ENCODE measurements around the gene MAP2K3.

MAP2K3 gene

GRCh38 chr17:21284319-21285163, at the start of gene MAP2K3:
TSS of gene MAP2K3 (plus strand) at chr17:21284711. CDS start at chr17:21284921, 210 bp downstream.
- DNase-seq: peak; percentile 99

- no peak for DNase-seq
Measured at GRCh38 chr17:21235921-21236320, 48.6 kb upstream of the MAP2K3 start.

GRCh38 chr17:21239680-21240368, 44.7 kb upstream of the MAP2K3 start:
- peak; percentile 41 for DNase-seq

- no peak for DNase-seq
Measured at GRCh38 chr17:21240369-21241055, 44.0 kb upstream of the MAP2K3 start.

- DNase-seq: no peak
Measured at GRCh38 chr17:21241564-21241963, 42.9 kb upstream of the MAP2K3 start.

- no peak for DNase-seq
Measured at GRCh38 chr17:21242026-21242697, 42.3 kb upstream of the MAP2K3 start.

GRCh38 chr17:21242780-21243515, 41.6 kb upstream of the MAP2K3 start:
- no peak for DNase-seq

- DNase-seq: no peak
Measured at GRCh38 chr17:21243516-21244303, 40.8 kb upstream of the MAP2K3 start.

- no peak for DNase-seq
Measured at GRCh38 chr17:21245639-21246084, 38.8 kb upstream of the MAP2K3 start.

GRCh38 chr17:21246698-21247097, 37.8 kb upstream of the MAP2K3 start:
- DNase-seq: no peak

GRCh38 chr17:21247552-21248258, 36.8 kb upstream of the MAP2K3 start:
- no peak for DNase-seq

GRCh38 chr17:21248500-21248899, 36.0 kb upstream of the MAP2K3 start:
- DNase-seq: no peak

- DNase-seq: no peak
Measured at GRCh38 chr17:21249086-21249795, 35.3 kb upstream of the MAP2K3 start.

- DNase-seq: no peak
Measured at GRCh38 chr17:21249920-21250703, 34.4 kb upstream of the MAP2K3 start.

GRCh38 chr17:21250854-21251253, 33.7 kb upstream of the MAP2K3 start:
- no peak for DNase-seq

GRCh38 chr17:21251337-21252010, 33.0 kb upstream of the MAP2K3 start:
- DNase-seq: no peak

GRCh38 chr17:21252289-21252795, 32.2 kb upstream of the MAP2K3 start:
- no peak for DNase-seq

Data from HCEC 1CT (cell line).